ENCODE measurements around the gene CPA3.
A peak's percentile ranks its signal among the peaks of the same experiment; 100 is the strongest.

Gene CPA3

GRCh38 chr3:148922467-148922866 is 57.4 kb downstream of the CPA3 start:
- DNase-seq (ENCODE audit: low spot score) = no peak

GRCh38 chr3:148923592-148923991 is 58.5 kb downstream of the CPA3 start:
- DNase-seq (ENCODE audit: low spot score) = no peak

GRCh38 chr3:148924562-148924961 is 59.5 kb downstream of the CPA3 start:
- no peak for DNase-seq (ENCODE audit: low spot score)

- no peak for DNase-seq (ENCODE audit: low spot score)
Observed at GRCh38 chr3:148925845-148926244, 60.7 kb downstream of the CPA3 start.

GRCh38 chr3:148930752-148931151 is 65.7 kb downstream of the CPA3 start:
- DNase-seq (ENCODE audit: low spot score) = no peak

GRCh38 chr3:148931574-148931973 is 66.5 kb downstream of the CPA3 start:
- DNase-seq (ENCODE audit: low spot score) = no peak

GRCh38 chr3:148932972-148933371 is 67.9 kb downstream of the CPA3 start:
- DNase-seq (ENCODE audit: low spot score) = no peak

GRCh38 chr3:148937467-148938255 is 72.6 kb downstream of the CPA3 start:
- no peak for DNase-seq (ENCODE audit: low spot score)

GRCh38 chr3:148938306-148938705 is 73.2 kb downstream of the CPA3 start:
- no peak for DNase-seq (ENCODE audit: low spot score)

GRCh38 chr3:148938936-148939335 is 73.8 kb downstream of the CPA3 start:
- DNase-seq (ENCODE audit: low spot score) = no peak

GRCh38 chr3:148940983-148941382 is 75.9 kb downstream of the CPA3 start:
- no peak for DNase-seq (ENCODE audit: low spot score)

GRCh38 chr3:148943506-148944205 is 78.6 kb downstream of the CPA3 start:
- peak; percentile 95 for DNase-seq (ENCODE audit: low spot score)

GRCh38 chr3:148945116-148945515 is 80.0 kb downstream of the CPA3 start:
- no peak for DNase-seq (ENCODE audit: low spot score)
